A673 (cell line): ENCODE results near the gene SH3BP5L. TPM values are rescaled to one million over a fixed set of nuclear protein-coding genes. Genes with fewer than 3 reads are reported as not detected.
A peak's percentile ranks its signal among the peaks of the same experiment; 100 is the strongest.

ENCODE experiments used
- BruUV-seq: library from RNA; stranded (reverse); fragments of 400-500 nt; replicated peaks from 2 replicates; lab custom pipeline; 2021; lab: Mats Ljungman, UMichigan
- CTCF ChIA-PET: fragments of 300-600 bp; sonication (Branson Sonifier 250); formaldehyde crosslinking; loops from one replicate; lab custom pipeline; 2022; ENCODE audit warnings: antibody characterized with exemption; lab: Charles Lee
- POLR2A ChIA-PET: fragments of 300-600 bp; sonication (Branson Sonifier 250); formaldehyde crosslinking; loops from one replicate; lab custom pipeline; 2022; ENCODE audit warnings: antibody characterized with exemption; ENCODE audit not compliant: low non-redundant PET; lab: Charles Lee
- DNase-seq: peaks from one replicate; pipeline ENCODE4 v3.0.0-alpha.2; 2015; ENCODE audit warnings: low spot score
- H3K27ac ChIP-seq: fragments of 200-600 bp; sonication (generic); 2 replicates; pipeline ENCODE4 v1.5.1; 2016; ENCODE audit warnings: mixed run types, low read depth, mild to moderate bottlenecking, mixed read lengths, antibody characterized with exemption, low read length; ENCODE audit not compliant: poor library complexity, severe bottlenecking
- H3K27me3 ChIP-seq: fragments of 200-600 bp; sonication (generic); replicated peaks from 2 replicates; pipeline ENCODE4 v1.6.1; 2017; ENCODE audit warnings: mixed run types, low read depth, mild to moderate bottlenecking, mixed read lengths, antibody characterized with exemption, low read length; ENCODE audit not compliant: insufficient read depth, poor library complexity
- H3K36me3 ChIP-seq: fragments of 200-600 bp; sonication (generic); 2 replicates; pipeline ENCODE4 v1.6.1; 2016; ENCODE audit warnings: mixed run types, mild to moderate bottlenecking, mixed read lengths, antibody characterized with exemption, low read length; ENCODE audit not compliant: insufficient read depth, poor library complexity, severe bottlenecking
- H3K4me1 ChIP-seq: fragments of 200-600 bp; sonication (generic); 2 replicates; pipeline ENCODE4 v1.6.1; 2017; ENCODE audit warnings: mixed run types, mild to moderate bottlenecking, mixed read lengths, antibody characterized with exemption, low read length; ENCODE audit not compliant: insufficient read depth, poor library complexity, severe bottlenecking
- H3K4me3 ChIP-seq: fragments of 200-600 bp; sonication (generic); 2 replicates; pipeline ENCODE4 v1.5.1; 2016; ENCODE audit warnings: low read depth, mixed run types, mild to moderate bottlenecking, mixed read lengths, low read length; ENCODE audit not compliant: poor library complexity, severe bottlenecking
- H3K9me3 ChIP-seq: fragments of 200-600 bp; sonication (generic); 2 replicates; pipeline ENCODE4 v1.6.1; 2016; ENCODE audit warnings: mixed run types, low read depth, mild to moderate bottlenecking, mixed read lengths, antibody characterized with exemption, low read length; ENCODE audit not compliant: poor library complexity, severe bottlenecking
- CTCF ChIP-seq: fragments of 300-800, 200-600 bp; sonication (generic); conservative IDR thresholded peaks from 2 replicates; pipeline ENCODE4 v1.5.1; 2017; ENCODE audit warnings: low read depth, mild to moderate bottlenecking, antibody characterized with exemption, low read length, moderate library complexity, mixed read lengths
- EZH2 ChIP-seq: fragments of 200-600 bp; sonication (generic); IDR thresholded peaks from 2 replicates; pipeline ENCODE4 v1.6.1; 2017; ENCODE audit warnings: borderline replicate concordance, low read depth, mild to moderate bottlenecking, mixed read lengths, antibody characterized with exemption, low read length; ENCODE audit not compliant: poor library complexity, severe bottlenecking
- intact Hi-C: fragments of 100-400 bp; cut with micrococcal nuclease; formaldehyde crosslinking; loops from one replicate; pipeline ENCODE4 v1.10.0; 2022; ENCODE audit not compliant: unreplicated experiment
- total RNA-seq: library from RNA; stranded (reverse); gene quantifications from 2 replicates; pipeline ENCODE4 v1.2.3, GENCODE V29; 2021

The SH3BP5L gene
- total RNA-seq, 1 experiment from 2014 or later, result 28.6 TPM

GRCh38 chr1:248857201-248857600 is 31.5 kb upstream of the SH3BP5L start:
- CTCF ChIA-PET, result no interaction called here

GRCh38 chr1:248856176-248856575 is 30.5 kb upstream of the SH3BP5L start:
- Histone ChIP-seq H3K4me1 (peaks cover 22% of the 10 kb centered on the region), H3K27ac (no peak overlapping the region), H3K4me3 (no peak overlapping the region), H3K36me3 (peaks cover 38% of the 10 kb centered on the region), H3K27me3 (no peaks in the 10 kb centered on the region), H3K9me3 (no peaks in the 10 kb centered on the region)
- ChIA-PET POLR2A (no interaction called here), CTCF (no interaction called here)
- no peak for DNase-seq
- TF ChIP-seq EZH2 (no peak), CTCF (no peak)
- intact Hi-C loops, result no loop called here
- BruUV-seq, result no TSS peak

More at GRCh38 chr1:248857201-248857600, 31.5 kb upstream of the SH3BP5L start:
- no peak for DNase-seq
- BruUV-seq, result TSS peak; percentile 35
- intact Hi-C loops, result no loop called here
- Histone ChIP-seq H3K4me3 (peak overlapping the region; percentile 58), H3K9me3 (no peaks in the 10 kb centered on the region), H3K4me1 (peaks cover 22% of the 10 kb centered on the region), H3K36me3 (peaks cover 31% of the 10 kb centered on the region), H3K27me3 (no peaks in the 10 kb centered on the region), H3K27ac (no peak overlapping the region)
- TF ChIP-seq CTCF (no peak), EZH2 (no peak)
- POLR2A ChIA-PET, result no interaction called here

GRCh38 chr1:248855580-248855979 is 29.9 kb upstream of the SH3BP5L start:
- Histone ChIP-seq H3K27ac (no peak overlapping the region), H3K9me3 (no peaks in the 10 kb centered on the region), H3K36me3 (peaks cover 43% of the 10 kb centered on the region), H3K4me3 (no peak overlapping the region), H3K4me1 (peaks cover 22% of the 10 kb centered on the region), H3K27me3 (no peaks in the 10 kb centered on the region)
- no peak for DNase-seq
- ChIA-PET CTCF (no interaction called here), POLR2A (no interaction called here)
- intact Hi-C loops, result no loop called here
- BruUV-seq, result no TSS peak
- TF ChIP-seq CTCF, result no peak
- TF ChIP-seq EZH2, result no peak
